Embryonic facial prominence (tissue), 1 donor: ENCODE results near the gene RRP9.
"Not testable (repeated sequence)": the region's sequence is repeated elsewhere in the genome, so short reads cannot be mapped to it uniquely, and the experiment has no call there.

Source experiments
- DNase-seq: peaks from one replicate; pipeline ENCODE4 v3.0.0-alpha.2; 2016; ENCODE audit errors: extremely low spot score

The RRP9 gene

DNA sequence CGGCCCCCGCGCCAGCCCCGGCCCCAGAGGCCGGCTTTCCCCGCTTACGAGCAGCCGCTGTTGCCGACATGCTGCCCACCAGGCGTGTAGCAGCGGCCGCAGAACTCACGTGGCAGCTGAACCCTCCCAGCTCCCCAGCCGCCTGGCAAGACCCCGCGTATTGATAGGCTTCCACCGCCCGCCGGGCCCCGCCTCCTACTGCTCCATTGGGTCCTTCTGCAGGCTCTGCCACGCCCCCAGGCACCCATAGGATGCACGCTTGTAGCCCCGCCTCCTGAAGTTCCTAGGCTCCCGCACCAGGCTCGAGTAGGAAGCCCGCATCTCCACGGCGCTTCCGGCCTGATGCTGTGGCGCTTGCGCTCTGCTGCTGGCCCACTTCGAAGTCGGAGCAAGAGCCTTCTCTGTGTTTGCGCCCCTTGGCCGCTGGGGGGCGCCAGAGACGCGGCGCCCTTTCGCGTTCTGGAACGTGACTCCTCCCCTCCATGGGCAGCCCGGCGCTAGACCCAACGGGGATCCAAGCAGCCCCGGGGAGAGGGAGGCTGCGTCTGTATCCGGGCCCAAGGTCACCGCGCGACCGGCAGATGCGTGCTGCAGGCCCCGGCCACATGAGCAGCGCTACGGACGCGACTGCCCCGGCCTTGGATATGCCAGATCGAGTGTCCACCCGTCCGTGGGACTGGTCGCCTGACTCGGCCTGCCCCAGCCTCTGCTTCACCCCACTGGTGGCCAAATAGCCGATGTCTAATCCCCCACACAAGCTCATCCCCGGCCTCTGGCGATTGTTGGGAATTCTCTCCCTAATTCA lies at the start of gene RRP9, which contains the start of gene PARP3:
TSS of gene RRP9 (minus strand) at position 107 of the 805 bp plus-strand sequence. CDS start at position 70, 37 bp downstream.
TSS of gene PARP3 (plus strand) at position 566 of the 805 bp plus-strand sequence. CDS start 993 bp downstream, outside the sequence.
- peak; percentile 99 for DNase-seq

DNA sequence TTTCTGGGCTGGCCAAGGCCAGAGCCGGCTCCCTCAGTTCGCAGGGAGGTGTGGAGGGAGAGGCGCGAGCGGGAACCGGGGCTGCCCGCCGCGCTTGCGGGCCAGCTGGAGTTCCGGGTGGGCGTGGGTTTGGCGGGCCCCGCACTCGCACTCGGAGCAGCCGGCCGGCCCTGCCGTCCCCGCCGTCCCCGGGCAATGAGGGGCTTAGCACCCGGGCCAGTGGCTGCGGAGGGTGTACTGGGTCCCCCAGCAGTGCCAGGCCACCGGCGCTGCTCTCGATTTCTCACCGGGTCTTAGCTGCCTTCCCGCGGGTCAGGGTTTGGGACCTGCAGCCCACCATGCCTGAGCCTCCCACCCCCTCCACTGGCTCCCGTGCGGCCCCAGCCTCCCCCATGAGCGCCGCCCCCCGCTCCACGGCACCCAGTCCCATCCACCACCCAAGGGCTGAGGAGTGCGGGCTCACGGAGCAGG lies 48.8 kb upstream of the RRP9 start:
- DNase-seq, result not testable (repeated sequence)

- DNase-seq, result no peak
Measured at GRCh38 chr3:51988286-51989146, 46.8 kb upstream of the RRP9 start.

- DNase-seq, result no peak
Measured at GRCh38 chr3:51987568-51987967, 45.9 kb upstream of the RRP9 start.

GRCh38 chr3:51986010-51986947 lies 44.6 kb upstream of the RRP9 start:
- DNase-seq, result no peak

DNA sequence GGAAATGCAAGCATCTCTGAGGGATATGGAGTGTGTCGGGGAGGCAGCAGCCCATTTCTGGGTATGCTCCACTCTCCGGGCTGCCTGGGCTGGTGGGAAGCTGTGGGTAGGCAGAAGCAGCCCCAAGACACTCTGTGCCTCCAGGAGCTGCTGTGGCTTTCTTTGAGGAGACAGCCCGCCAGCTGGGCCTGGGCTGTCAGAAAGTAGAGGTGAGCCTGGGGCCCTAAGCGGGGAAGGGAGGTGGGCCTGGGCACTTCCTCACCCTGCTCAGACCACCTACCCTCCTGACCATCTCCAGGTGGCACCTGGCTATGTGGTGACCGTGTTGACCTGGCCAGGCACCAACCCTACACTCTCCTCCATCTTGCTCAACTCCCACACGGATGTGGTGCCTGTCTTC lies 43.4 kb upstream of the RRP9 start:
- no peak for DNase-seq

DNA sequence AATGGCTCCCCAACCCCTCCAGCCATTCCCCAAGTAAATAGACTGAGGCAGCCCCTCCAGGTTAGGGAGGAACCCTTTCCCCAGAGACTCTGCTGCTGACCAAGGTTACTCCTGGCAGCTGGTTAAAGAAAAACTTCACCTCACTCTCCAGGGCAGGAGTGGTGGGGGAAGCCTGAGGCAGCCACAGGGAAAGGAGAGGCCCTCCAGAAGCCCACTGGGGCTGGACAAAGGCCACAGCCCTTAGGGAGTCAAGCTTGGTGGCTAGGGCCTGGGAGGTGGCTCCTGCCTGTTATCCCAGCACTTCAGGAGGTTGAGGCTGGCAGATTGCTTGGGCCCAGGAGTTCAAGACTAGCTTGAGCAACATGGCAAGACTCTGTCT lies 42.6 kb upstream of the RRP9 start:
- DNase-seq, result no peak

- no peak for DNase-seq
Measured at GRCh38 chr3:51983578-51984268, 42.0 kb upstream of the RRP9 start.

DNA sequence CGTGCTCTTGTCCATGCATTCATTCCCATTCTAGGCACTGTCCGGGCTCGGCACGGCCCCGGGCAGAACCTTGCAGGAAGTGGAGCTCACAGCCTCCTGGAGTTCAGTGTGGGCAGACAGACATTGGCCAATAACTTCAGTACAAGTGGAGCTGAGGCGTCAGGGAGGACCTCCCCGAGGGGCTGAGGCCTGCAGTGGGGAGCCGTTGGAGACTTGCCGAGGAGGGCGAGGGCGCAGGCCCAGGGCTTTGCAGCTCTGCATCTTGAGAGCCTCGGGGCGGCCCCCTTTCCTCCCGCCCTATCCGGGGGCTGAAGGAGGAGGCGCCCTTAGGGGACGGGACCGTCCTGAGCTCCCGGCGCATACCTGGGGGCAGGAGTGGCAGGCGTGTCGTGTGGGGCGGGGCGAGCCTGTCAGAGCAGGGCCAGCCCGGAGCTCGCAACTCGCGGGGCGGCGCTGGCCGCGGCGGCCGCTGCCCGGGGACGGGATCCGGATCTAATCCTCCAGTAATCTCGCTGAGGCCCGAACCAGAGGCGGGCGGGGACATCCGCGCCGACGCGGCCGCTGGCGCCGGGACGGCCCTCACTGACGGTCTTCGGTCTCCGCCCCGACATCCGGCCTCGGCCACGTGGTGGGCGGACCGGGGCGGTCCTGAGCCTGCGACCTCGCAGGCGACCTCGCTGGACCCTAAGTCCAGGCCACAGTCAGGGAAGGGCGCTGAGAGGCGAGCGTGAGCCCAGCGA lies 41.3 kb upstream of the RRP9 start, which contains the start of gene ACY1:
TSS of gene ACY1 (plus strand) at position 698 of the 740 bp plus-strand sequence. CDS start 530 bp downstream, outside the sequence.
- no peak for DNase-seq

- DNase-seq, result no peak
Measured at GRCh38 chr3:51982352-51982837, 40.7 kb upstream of the RRP9 start.

GRCh38 chr3:51980253-51980652 lies 38.5 kb upstream of the RRP9 start:
- no peak for DNase-seq

- DNase-seq, result no peak
Measured at GRCh38 chr3:51978143-51978502, 36.4 kb upstream of the RRP9 start.

DNA sequence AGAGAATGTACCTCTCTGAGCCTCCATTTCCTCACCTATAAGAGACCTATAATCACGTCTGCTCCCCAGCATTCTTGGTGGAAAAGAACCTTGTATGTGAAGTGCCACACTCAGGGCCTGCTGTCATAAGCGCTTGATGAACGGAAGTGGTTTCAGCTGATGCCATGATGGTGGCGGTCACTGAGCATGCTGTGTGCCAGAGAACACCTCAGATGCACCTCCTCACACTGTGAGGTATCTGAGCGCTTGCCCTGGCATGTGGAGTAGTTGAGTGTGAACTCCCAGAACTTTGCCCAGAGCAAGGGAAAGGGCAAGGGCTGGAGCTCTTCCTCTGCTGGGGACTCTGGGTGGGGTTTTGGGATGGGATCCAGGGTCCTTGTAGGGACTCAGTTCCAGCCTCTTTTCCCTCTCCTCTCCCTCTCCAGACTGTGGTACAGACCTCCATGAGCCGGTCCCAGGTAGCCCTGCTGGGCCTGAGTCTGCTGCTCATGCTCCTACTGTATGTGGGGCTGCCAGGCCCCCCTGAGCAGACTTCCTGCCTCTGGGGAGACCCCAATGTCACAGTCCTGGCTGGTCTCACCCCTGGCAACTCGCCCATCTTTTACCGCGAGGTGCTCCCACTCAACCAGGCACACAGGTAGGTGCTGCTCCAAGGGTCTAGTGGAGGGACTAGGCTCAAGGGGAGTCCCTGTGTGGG lies 35.9 kb upstream of the RRP9 start:
- no peak for DNase-seq

DNA sequence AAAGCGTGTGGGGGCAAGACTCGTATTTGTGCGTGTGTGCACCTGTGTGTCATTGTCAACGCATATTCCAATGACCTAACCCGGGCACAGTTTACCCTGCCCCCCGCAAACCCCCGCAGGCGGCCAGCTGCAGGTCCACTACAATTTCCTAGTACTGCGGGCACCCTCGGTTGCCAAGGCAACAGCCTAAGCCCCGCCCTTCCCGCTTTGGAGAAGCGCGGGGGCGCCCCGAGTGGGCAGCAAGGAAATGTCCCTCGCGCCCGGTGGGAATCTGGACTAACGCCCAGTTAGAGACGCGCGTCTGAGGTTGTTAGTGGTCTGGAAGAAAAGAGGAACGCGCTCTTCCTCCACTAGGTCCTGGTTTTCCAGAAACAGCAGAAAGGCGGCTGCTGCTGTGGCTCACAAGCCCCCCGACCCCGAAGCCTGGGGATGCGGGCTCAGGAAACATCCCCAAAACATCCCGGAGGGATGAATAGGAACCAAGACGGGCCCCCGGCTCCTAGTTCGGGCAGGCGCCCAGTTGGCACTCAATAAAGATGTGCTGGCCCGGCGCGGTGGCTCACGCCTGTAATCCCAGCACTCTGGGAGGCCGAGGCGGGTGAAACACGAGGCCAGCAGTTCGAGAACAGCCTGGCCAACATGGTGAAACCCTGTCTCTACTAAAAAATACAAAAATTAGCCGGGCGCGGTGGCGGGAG lies 34.3 kb upstream of the RRP9 start:
- DNase-seq, result no peak

DNA sequence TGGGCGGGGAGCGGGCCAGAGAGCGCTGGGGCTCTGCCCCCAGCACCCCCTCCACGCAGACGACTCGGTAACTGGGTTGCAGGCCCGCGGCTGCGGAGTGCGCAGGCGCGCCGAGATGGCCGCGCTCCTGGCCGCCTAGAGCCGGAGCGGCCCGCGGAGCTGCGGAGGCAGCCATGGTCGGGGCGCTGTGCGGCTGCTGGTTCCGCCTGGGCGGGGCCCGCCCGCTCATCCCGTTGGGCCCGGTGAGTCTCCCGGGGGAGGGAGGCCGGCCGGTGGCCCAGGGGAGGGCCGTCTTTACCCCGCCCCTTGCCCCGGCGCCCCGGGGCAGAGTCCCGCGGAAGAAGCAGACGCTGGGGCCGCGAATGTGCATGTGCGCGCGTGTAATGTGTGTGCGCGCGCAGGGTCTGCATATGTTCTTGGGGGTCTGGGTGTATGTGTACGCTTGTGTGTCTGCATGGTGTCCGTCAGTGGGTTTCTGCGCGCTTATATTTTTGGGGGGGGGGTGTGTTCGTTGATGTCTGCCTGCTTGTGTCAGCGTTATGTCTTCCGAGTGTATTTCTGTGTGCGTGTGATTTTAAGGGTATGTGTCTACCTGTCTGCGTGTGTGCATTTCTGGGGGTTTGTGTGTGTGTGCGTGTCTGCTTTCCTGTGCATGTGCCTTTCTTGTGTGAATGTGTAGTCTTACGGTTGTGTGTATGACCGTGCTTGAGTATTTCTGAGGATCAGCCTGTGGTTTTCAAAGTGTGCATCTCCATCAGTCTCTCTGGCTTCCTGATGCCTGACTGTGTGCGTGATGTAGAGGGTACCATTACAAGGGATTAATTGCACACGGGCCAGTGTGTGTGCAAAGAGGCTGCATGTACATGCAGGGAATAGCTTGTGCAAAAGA lies 33.5 kb upstream of the RRP9 start, which contains the start of gene ABHD14A:
TSS of gene ABHD14A (plus strand) at position 102 of the 889 bp plus-strand sequence. CDS start at position 174, 72 bp downstream.
- DNase-seq, result no peak

GRCh38 chr3:51974277-51974962 lies 32.7 kb upstream of the RRP9 start:
- DNase-seq, result no peak

DNA sequence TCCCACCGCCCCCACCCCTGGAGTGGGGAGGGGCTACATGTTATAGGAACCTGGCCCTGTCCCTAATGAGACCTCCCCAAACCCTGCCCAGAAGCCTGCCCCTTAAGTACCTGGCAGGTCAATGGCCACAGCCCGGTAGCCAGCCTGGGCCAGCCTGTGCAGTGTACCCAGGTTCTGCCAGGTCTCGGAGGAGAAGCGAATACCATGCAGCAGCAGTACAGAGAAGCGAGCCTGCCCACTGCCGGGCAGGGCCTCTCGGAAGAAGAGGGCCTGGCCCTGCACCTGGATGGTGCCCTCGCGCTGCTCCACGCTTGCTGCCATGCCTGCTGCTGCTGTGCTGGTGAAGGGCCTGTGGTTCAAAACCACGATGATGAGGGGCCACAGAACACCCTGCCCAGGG lies 29.6 kb upstream of the RRP9 start:
- no peak for DNase-seq
